ENCODE measurements around the gene KRTAP10-12.

- TF ChIP-seq CTCF (IDR thresholded peaks at IDR 0.05; ENCODE audit: low read depth, low read length, missing input control) (no peak), YY1 (IDR thresholded peaks at IDR 0.05) (no peak), ATF3 (IDR thresholded peaks at IDR 0.05) (no peak), REST (IDR thresholded peaks at IDR 0.05) (no peak), FOXA1 (IDR thresholded peaks at IDR 0.05) (no peak), JUND (IDR thresholded peaks at IDR 0.05) (no peak)
Observed at GRCh38 chr21:44671911-44672310, 25.1 kb upstream of the KRTAP10-12 start.
